SU-DHL-6 (cell line): ENCODE data around the gene MS4A18.

Experiments used
- H2AFZ ChIP-seq: fragments of 200-600 bp; sonication (generic); 2 replicates; pipeline ENCODE4 v1.6.1; 2014; ENCODE audit warnings: low read depth, mild to moderate bottlenecking, moderate library complexity, mixed read lengths, antibody characterized with exemption, low read length; ENCODE audit not compliant: severe bottlenecking
- H3F3A ChIP-seq: fragments of 200-600 bp; shearing (Covaris generic); 2 replicates; pipeline ENCODE4 v1.6.0; 2016; ENCODE audit warnings: antibody characterized with exemption, mild to moderate bottlenecking; ENCODE audit not compliant: insufficient read depth
- H3K27ac ChIP-seq: fragments of 200-600 bp; sonication (generic); 2 replicates; pipeline ENCODE4 v1.5.1; 2016; ENCODE audit warnings: low read depth, mild to moderate bottlenecking, low read length, moderate library complexity, mixed read lengths
- H3K27me3 ChIP-seq: fragments of 200-600 bp; sonication (generic), shearing (Covaris generic); 2 replicates; pipeline ENCODE4 v1.6.0; 2014; ENCODE audit warnings: mild to moderate bottlenecking, low read length
- H3K36me3 ChIP-seq: fragments of 200-600 bp; sonication (generic); 2 replicates; pipeline ENCODE4 v1.6.1; 2014; ENCODE audit warnings: mild to moderate bottlenecking, low read length, mixed read lengths
- H3K4me2 ChIP-seq: fragments of 300-600, 200-600 bp; shearing (Covaris generic), sonication (generic); 2 replicates; pipeline ENCODE4 v1.6.0; 2014; ENCODE audit warnings: low read length, low read depth, mild to moderate bottlenecking; ENCODE audit not compliant: poor library complexity, severe bottlenecking
- H3K4me3 ChIP-seq: fragments of 200-600 bp; sonication (generic); 2 replicates; pipeline ENCODE4 v1.5.1; 2014; ENCODE audit warnings: antibody characterized with exemption, low read length, mild to moderate bottlenecking, mixed read lengths; ENCODE audit not compliant: insufficient read depth, poor library complexity, severe bottlenecking
- H3K79me2 ChIP-seq: fragments of 200-600 bp; sonication (generic); 2 replicates; pipeline ENCODE4 v1.6.1; 2014; ENCODE audit warnings: mild to moderate bottlenecking, low read length, moderate library complexity; ENCODE audit not compliant: insufficient read depth
- H3K9ac ChIP-seq: fragments of 200-600 bp; sonication (generic); 2 replicates; pipeline ENCODE4 v1.7.0; 2014; ENCODE audit warnings: mild to moderate bottlenecking, low read length
- H3K9me2 ChIP-seq: fragments of 200-600 bp; sonication (generic); replicated peaks from 2 replicates; pipeline ENCODE4 v1.6.1; 2014; ENCODE audit warnings: low read length; ENCODE audit not compliant: insufficient read depth
- H3K9me3 ChIP-seq: fragments of 200-600 bp; sonication (generic); 2 replicates; pipeline ENCODE4 v1.6.1; 2014; ENCODE audit warnings: low read length, mixed read lengths; ENCODE audit not compliant: insufficient read depth
- H4K20me1 ChIP-seq: fragments of 200-600 bp; sonication (generic); 2 replicates; pipeline ENCODE4 v1.6.1; 2014; ENCODE audit warnings: low read depth, mild to moderate bottlenecking, antibody characterized with exemption, low read length, moderate library complexity, mixed read lengths
- CTCF ChIP-seq: fragments of 200-600 bp; sonication (generic); IDR thresholded peaks from one replicate; pipeline ENCODE4 v1.5.1; 2017; ENCODE audit warnings: antibody characterized with exemption, mild to moderate bottlenecking, low read length, moderate library complexity; ENCODE audit not compliant: insufficient read depth, poor library complexity, severe bottlenecking
- EZH2phosphoT487 ChIP-seq: fragments of 200-600 bp; sonication (generic), shearing (Covaris generic); conservative IDR thresholded peaks from 2 replicates; pipeline ENCODE4 v1.6.1; 2018; ENCODE audit warnings: mild to moderate bottlenecking, antibody characterized with exemption, low read length, moderate library complexity, mixed read lengths

MS4A18 gene

DNA sequence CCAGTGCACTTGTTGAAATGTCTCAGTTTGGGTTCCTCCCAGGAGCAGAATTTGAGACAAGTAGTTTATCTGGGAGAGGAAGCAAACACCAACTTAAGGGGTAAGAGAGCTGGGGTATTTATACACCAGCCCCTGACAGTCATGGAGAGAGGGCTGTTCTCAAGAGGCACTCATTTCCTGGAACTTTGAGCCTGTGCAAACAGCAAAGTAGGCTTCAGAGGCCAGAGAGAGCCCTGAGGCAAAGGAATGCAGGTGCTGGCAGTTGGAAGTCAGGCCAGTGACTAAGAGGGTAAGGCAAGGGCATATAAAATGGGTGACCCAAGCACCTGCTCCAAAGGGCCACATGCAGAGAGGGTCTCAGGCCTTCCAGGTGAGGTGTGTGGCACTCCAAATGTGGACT, 16.1 kb downstream of the MS4A18 start:
- no peaks in the 10 kb centered on the region for H3F3A ChIP-seq
- no peak overlapping the region for H3K4me2 ChIP-seq
- H3K9me3 ChIP-seq, result no peaks in the 10 kb centered on the region
- H3K36me3 ChIP-seq, result no peaks in the 10 kb centered on the region
- H2AFZ ChIP-seq, result no peak overlapping the region
- no peak overlapping the region for H3K27ac ChIP-seq
- TF ChIP-seq CTCF (no peak), EZH2phosphoT487 (no peak)
- H3K9ac ChIP-seq, result no peak overlapping the region
- H3K79me2 ChIP-seq, result no peaks in the 10 kb centered on the region
- H3K27me3 ChIP-seq, result 0 out of 2 replicates have a peak, but pooled peaks cover 2% of the 10 kb centered on the region
- H4K20me1 ChIP-seq, result no peaks in the 10 kb centered on the region
- no peaks in the 10 kb centered on the region for H3K9me2 ChIP-seq
- H3K4me3 ChIP-seq, result no peak overlapping the region

GRCh38 chr11:60741421-60741820, 16.9 kb downstream of the MS4A18 start:
- Histone ChIP-seq H3K79me2 (no peaks in the 10 kb centered on the region), H3K36me3 (no peaks in the 10 kb centered on the region), H2AFZ (no peak overlapping the region), H3K9ac (no peak overlapping the region), H3K9me3 (no peaks in the 10 kb centered on the region), H3K4me3 (no peak overlapping the region), H3F3A (no peaks in the 10 kb centered on the region), H3K27me3 (0 out of 2 replicates have a peak, but pooled peaks cover 2% of the 10 kb centered on the region), H3K27ac (no peak overlapping the region), H4K20me1 (no peaks in the 10 kb centered on the region), H3K4me2 (no peak overlapping the region), H3K9me2 (no peaks in the 10 kb centered on the region)
- TF ChIP-seq EZH2phosphoT487 (no peak), CTCF (no peak)

DNA sequence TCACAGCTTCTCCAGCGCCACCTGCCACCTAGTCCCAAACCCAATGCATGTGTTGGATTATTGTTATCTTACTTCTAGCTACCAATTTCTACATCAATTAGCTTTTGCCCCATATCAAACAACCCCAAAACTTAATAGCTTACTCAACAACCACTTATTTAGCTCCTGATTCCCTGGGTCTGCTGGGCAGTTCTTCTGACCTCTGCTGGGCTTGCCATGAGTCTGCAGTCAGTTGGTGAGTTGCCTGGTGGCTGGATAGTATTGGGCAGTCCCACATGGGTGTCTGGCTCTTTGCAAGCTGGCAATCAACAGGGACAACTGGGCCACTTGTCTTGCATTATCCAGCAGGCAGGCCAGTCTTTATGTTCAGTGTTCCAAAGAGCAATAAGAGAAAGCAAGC, 18.5 kb downstream of the MS4A18 start:
- no peak for TF ChIP-seq EZH2phosphoT487
- TF ChIP-seq CTCF, result no peak
- H3K9me2 ChIP-seq, result no peaks in the 10 kb centered on the region
- H3K36me3 ChIP-seq, result no peaks in the 10 kb centered on the region
- H2AFZ ChIP-seq, result no peak overlapping the region
- no peak overlapping the region for H3K9ac ChIP-seq
- 0 out of 2 replicates have a peak, but pooled peaks cover 2% of the 10 kb centered on the region for H3K27me3 ChIP-seq
- no peaks in the 10 kb centered on the region for H3K9me3 ChIP-seq
- H3K4me3 ChIP-seq, result no peak overlapping the region
- no peak overlapping the region for H3K27ac ChIP-seq
- no peaks in the 10 kb centered on the region for H3F3A ChIP-seq
- no peaks in the 10 kb centered on the region for H3K79me2 ChIP-seq
- H4K20me1 ChIP-seq, result no peaks in the 10 kb centered on the region
- no peak overlapping the region for H3K4me2 ChIP-seq

GRCh38 chr11:60744114-60744513, 19.6 kb downstream of the MS4A18 start:
- TF ChIP-seq EZH2phosphoT487 (no peak), CTCF (no peak)
- Histone ChIP-seq H3K27ac (no peak overlapping the region), H3K4me2 (no peak overlapping the region), H3K79me2 (no peaks in the 10 kb centered on the region), H3K9me2 (no peaks in the 10 kb centered on the region), H3K4me3 (no peak overlapping the region), H3F3A (no peaks in the 10 kb centered on the region), H3K9me3 (no peaks in the 10 kb centered on the region), H4K20me1 (no peaks in the 10 kb centered on the region), H3K36me3 (no peaks in the 10 kb centered on the region), H3K9ac (no peak overlapping the region), H2AFZ (no peak overlapping the region), H3K27me3 (0 out of 2 replicates have a peak, but pooled peaks cover 2% of the 10 kb centered on the region)
